Glomerular endothelial cell (primary cell): ENCODE measurements around the gene MOCS2. TPM values are rescaled to one million over a fixed set of nuclear protein-coding genes. Genes with fewer than 3 reads are reported as not detected.

Experiments used
- DNase-seq: peaks from one replicate; pipeline ENCODE4 v3.0.0-alpha.2; 2011; ENCODE audit warnings: low read depth, low spot score; ENCODE audit errors: extremely low read depth
- total RNA-seq: library from RNA; depleted of rRNA; stranded (reverse); fragments of >200 nt; gene quantifications from 2 replicates; pipeline ENCODE4 v1.2.3, GENCODE V29; 2015

The MOCS2 gene
- total RNA-seq, 1 donor from 2014 or later: 29.6 TPM

GRCh38 chr5:53055365-53055764 is 54.2 kb downstream of the MOCS2 start:
- no peak for DNase-seq

DNA sequence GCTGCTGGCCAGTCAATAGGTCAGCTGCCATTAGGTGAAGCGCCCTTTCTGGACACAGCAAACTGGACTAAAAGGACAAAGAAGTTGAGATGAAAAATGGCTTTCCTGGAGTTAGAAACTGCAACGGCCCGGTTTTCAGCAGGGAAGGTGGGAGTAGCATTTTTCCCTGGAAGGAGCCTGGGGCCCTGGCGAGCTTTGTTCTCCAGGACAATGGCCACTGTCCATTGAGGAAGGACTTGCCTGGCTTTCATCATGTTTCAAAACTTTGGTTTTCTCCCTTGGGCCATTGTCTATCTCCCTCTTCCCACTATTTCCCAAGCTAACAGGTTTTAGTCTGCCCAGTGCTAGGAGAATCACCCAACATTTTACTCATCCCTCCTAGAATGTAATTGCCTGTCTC is 56.2 kb downstream of the MOCS2 start:
- no peak for DNase-seq

GRCh38 chr5:53052499-53052898 is 57.1 kb downstream of the MOCS2 start:
- no peak for DNase-seq

GRCh38 chr5:53048248-53048647 is 61.3 kb downstream of the MOCS2 start:
- DNase-seq: no peak

Other genes starting within 250 kb of the MOCS2 start
- 50.5 and 69.4 TPM in 2 replicates for gene ITGA2, start 120.4 kb downstream of the MOCS2 start, total RNA-seq